ENCODE data around the gene GSTA1.
"Not testable (repeated sequence)": the region's sequence is repeated elsewhere in the genome, so short reads cannot be mapped to it uniquely, and the experiment has no call there.

GSTA1 gene

DNA sequence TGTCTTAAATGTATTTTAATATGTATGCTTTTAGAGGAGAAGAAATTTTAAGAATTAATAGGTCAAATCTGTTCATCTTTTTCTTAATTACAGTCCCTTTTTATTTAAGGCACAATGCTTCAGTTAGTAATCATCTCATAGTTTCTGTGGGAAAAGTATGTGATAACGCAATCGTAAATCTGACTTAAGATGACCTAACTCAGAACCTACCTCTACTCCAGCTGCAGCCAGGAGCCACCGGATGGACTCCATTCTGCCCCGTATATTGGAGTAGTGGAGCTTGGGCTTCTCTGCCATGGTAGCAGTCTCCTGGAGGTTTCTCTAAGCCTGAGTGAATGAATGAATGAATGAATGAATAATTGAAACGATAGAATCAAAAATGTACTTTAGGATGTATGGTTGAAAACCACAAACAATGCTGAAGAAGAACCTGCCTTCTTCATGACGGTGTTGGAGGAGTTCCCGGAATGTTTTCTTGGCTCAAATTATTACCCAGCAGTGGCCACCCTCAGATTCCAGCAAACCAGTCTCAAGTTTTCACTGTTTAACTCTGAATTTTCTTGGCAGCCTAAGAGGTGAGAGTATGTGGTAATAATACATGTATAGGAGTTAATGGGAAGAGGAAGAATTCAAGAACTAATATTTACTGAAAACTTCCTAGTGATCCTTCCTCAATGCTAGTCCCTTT is 45.8 kb downstream of the GSTA1 start:
- DNase-seq (ENCODE audit: low read depth in 3 of 3) = not testable (repeated sequence)

DNA sequence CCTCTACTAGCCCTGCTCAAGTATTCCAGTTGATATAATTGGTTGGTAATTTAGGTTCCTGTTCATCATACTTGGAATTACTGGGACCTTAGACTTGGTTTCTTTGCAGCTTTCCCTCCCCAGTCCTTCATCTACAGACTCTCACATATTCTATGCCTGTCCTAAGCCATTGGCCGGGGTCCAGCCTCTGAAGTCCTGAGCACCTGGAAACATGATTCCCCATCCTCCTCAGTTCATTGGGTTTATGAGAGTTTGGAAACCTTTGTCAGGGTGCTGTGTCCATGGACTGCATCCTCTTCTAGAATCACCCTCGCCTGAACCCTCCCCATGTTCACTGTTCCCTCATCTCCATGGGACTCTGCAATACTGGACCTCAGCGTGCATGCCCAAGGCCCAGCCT is 49.2 kb downstream of the GSTA1 start:
- DNase-seq (ENCODE audit: low read depth in 3 of 3) = no peak

DNA sequence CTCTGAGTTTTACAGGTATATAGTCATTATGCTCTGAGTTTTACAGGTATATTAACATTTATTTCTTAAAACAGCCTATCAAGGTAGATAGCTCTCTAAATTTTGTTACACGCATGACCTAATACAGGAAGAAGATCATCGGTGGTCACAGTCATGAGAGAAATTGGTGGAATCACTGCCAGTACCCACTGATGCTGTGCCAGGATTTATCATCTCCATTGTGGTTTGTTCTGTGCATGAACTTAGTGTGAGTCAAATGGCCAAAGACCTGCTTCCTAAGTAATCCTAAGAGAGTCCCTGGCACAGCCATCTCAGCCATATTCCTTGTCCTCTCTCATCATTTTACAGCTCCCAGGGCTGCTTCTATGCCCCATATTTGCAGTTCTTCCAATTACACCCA is 50.5 kb downstream of the GSTA1 start:
- DNase-seq (ENCODE audit: low read depth in 3 of 3) = not testable (repeated sequence)

DNA sequence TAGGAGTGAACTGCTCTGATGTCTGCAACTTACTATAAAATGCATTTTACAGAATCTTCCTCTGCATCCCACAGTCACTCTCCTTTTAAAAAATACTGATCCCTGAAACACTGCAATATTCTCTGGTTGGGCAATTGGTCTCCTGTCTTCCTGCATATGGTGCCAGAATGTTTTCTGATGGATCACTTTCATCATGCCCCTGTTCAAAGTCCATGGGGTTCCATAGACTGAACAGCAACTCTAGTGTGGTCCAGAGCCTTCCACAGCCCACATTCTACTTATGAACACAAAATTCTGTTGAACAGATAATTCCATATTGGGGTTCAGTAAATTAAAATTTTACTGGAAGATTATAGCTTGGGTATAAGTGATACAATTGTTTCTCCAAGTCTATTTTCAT is 51.3 kb downstream of the GSTA1 start:
- DNase-seq (ENCODE audit: low read depth in 3 of 3) = no peak

DNA sequence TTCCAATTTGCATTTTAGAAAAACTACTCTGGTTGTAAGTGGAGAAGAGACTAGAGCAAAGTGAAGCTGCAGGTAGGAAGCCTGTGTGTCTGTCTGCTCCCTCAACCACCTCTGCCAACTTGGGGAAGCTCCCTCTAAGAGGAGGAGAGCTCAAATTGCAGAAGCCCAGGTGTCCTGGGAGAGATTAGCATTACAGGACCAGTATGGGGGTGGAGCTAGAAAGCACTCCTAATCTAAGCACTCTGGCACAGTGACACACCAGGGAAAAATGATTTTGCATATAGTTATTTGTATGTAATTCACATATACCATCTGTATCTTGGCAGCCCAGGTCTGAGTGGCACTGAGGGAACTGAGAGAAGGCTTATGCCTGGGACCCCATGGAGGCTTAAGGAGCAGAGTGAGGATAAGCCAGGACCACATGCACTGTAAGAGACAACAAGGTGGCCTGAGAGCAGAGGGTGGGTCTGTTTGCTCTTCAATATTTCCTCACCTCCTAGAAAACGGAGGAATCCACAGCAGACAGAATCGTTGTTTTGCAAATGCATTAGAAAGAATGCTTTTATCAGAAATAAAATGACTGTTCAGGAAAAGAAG is 54.0 kb downstream of the GSTA1 start:
- no peak for DNase-seq (ENCODE audit: low read depth in 3 of 3)

DNA sequence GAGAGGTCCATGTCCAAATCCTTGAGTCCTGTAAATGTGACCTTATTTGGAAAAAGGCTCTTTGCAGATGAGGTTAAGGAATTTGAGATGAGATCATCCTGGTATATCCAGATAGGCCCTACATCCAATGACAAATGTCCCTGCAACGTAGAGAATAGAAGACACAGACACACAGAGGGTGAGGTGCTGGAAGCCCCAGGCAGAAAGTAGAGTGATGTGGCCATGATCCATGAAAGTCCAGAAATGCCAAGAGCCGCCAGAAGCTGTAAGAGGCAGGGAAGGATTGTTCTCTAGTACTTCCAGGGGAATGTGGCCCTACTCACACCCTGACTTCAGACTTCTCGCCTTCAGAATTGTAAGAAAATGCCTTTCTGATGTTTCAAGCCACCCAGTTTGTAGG is 56.3 kb downstream of the GSTA1 start:
- not testable (repeated sequence) for DNase-seq (ENCODE audit: low read depth in 3 of 3)

DNA sequence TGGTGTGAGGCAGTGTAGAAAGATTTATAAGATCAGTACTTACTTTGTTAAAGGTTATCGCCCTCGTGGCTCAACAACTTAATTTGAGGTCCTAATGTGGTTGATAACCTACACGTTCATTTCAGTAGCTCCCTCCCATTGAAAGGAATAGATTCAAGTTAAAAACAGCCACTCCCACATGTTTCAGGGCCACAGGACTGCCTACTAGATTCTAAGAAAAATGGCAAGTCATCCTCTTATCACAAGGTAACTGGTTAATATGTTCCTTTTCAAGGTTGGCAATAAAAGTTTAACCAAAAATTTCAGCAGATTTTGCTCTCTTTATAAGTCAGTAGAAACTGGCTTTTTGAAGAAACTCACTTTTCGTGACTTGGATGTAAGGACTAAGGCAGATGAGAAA is 57.4 kb downstream of the GSTA1 start:
- DNase-seq (ENCODE audit: low read depth in 3 of 3) = no peak

DNA sequence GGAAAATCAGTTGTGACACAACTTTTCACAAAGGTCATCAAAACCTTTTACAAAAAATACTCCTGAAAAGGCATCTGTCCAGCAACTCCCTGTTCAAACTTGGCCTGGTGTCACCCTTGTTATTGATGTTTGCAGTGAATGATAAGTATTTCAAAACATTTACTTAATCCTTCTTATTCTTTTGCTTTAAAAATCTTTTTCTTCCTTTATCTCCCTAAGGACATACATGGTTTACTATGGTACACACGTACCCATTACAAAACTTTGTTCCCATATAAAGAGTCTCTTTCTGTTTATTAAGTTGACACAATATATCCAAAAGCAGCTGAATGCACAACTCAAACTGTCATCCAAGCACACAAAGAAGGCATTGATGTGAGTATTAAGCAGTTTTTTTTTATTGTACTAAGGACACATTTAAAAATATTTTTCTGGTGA is 57.8 kb downstream of the GSTA1 start:
- no peak for DNase-seq (ENCODE audit: low read depth in 3 of 3)

DNA sequence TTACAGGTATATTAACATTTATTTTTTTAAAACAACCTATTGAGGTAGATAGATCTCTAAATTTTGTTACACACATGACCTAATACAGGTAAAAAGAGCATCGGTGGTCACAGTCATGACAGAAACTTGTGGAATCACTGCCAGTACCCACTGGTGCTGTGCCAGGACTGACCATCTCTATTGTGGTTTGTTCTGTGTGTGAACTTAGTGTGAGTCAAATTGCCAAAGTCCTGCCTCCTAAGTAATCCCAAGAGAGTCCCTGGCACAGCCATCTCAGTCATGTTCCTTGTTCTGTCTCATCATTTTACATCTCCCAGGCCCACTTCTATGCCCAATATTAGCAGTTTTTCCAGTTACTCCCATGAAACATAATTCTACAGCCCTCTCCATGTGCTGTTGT is 61.7 kb downstream of the GSTA1 start:
- no peak for DNase-seq (ENCODE audit: low read depth in 3 of 3)
